ENCODE results near the gene ALS2CL. TPM values are rescaled to one million over a fixed set of nuclear protein-coding genes. Genes with fewer than 3 reads are reported as not detected.

Gene ALS2CL
- total RNA-seq, 4 donors from 2014 or later, result 42.4 to 121 (median 114) TPM

DNA sequence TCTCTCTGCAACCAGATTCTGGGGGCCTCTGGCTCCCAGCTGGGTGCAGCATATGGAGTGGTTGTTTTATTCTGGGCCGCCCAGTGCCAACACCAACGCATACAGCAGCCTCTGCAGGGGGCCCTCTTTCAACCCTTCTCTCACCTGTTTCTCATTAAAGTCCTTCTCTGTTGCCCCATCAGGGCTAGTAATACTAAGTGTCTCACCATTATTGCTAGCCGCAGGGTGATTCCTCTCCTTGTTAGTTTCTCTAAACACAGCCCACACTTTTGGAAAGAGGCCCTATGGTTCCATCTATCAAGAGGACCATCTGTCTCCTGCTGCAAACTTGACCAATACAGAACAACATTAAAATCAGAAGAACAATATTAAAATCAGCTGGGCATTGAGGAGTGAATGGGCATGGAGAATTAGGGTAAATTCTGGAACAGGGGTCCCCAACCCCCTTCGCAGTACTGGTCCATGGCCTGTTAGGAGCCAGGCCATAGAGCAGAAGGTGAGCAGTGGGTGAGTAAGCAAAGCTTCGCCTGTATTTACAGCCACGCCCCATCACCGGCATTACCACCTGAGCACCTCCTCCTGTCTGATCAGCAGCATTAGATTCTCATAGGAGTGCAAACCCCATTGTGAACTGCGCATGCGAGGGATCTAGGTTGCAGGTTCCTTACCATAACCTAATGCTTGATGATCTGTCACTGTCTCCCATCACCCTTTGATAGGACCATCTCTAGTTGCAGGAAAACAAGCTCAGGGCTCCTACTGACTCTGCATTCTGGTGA, 36.5 kb downstream of the ALS2CL start:
- no peaks in the 10 kb centered on the region for H3K27me3 ChIP-seq
- no peak for DNase-seq
- H3K27ac ChIP-seq, result no peak overlapping the region
- 72 to 77% methylated on average over 9 of the region's 9 CpGs for WGBS, 2 donors
- no peak for TF ChIP-seq CTCF (IDR thresholded peaks at IDR 0.05)
- no peak for TF ChIP-seq POLR2A (IDR thresholded peaks at IDR 0.05)
- no peak overlapping the region for H3K4me3 ChIP-seq
- no peaks in the 10 kb centered on the region for H3K36me3 ChIP-seq
- intact Hi-C loops (cut with DNase I), result no loop called here
- peaks cover 0 to 7% (median under 1%) of the 10 kb centered on the region in 3 donors for H3K9me3 ChIP-seq
- peaks cover 11 to 30% (median 16%) of the 10 kb centered on the region in 3 donors for H3K4me1 ChIP-seq

DNA sequence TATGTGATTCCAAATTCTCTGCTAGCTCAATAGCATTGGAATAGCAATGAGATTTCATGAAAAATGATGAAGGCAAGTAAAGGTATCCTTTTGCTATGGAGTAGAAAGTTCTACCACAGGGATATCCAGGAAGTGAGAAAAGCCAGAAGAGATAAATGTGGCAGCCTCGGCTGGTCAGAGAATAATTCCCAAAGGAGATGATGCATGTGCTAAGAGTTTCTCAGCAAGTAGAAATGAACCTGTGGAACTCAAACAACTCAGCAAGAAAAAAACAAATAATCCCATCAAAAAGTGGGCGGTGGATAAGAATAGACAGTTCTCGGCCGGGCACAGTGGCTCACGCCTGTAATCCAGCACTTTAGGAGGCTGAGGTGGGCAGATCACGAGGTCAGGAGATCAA, 38.2 kb downstream of the ALS2CL start:
- H3K4me3 ChIP-seq, result no peak overlapping the region
- H3K4me1 ChIP-seq, result peaks cover 2 to 13% (median 5%) of the 10 kb centered on the region in 3 donors
- no peak for DNase-seq
- H3K27me3 ChIP-seq, result no peaks in the 10 kb centered on the region
- no peaks in the 10 kb centered on the region for H3K36me3 ChIP-seq
- peaks cover 0 to 10% (median 4%) of the 10 kb centered on the region in 3 donors for H3K9me3 ChIP-seq
- TF ChIP-seq POLR2A (IDR thresholded peaks at IDR 0.05) (no peak), CTCF (IDR thresholded peaks at IDR 0.05) (no peak)
- 76 to 84% methylated on average over 6 of the region's 6 CpGs for WGBS, 2 donors
- H3K27ac ChIP-seq, result no peak overlapping the region
- intact Hi-C loops (cut with DNase I), result no loop called here

DNA sequence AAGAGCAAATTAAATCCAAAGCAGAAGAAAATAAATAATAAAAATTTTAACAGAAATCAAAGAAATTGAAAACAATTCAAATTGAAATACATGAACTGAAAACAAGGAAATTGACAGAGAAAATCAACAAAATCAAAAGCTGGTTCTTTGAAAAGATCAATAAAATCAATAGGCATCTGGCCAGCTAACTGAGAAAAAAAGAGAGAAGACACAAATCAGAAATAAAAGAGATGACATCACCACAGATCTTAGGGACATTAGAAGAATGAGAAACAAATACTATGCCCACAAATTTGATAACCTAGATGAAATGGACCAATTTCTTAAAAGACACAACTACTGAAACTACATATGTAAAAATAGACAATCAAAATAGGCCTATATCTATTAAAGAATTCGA, 42.4 kb downstream of the ALS2CL start:
- Histone ChIP-seq H3K4me3 (no peak overlapping the region), H3K27ac (no peak overlapping the region), H3K27me3 (no peaks in the 10 kb centered on the region), H3K4me1 (no peaks in the 10 kb centered on the region), H3K9me3 (peaks cover 0 to 10% (median 4%) of the 10 kb centered on the region in 3 donors), H3K36me3 (no peaks in the 10 kb centered on the region)
- intact Hi-C loops (cut with DNase I), result no loop called here
- no peak for DNase-seq
- TF ChIP-seq POLR2A (IDR thresholded peaks at IDR 0.05) (no peak), CTCF (IDR thresholded peaks at IDR 0.05) (no peak)
- 30 to 43% methylated on average over 1 of the region's 1 CpG for WGBS, 2 donors

GRCh38 chr3:46649436-46649835, 44.0 kb downstream of the ALS2CL start:
- no peak for DNase-seq
- Histone ChIP-seq H3K27ac (no peak overlapping the region), H3K9me3 (peaks cover 0 to 10% (median 4%) of the 10 kb centered on the region in 3 donors), H3K4me3 (no peak overlapping the region), H3K4me1 (no peaks in the 10 kb centered on the region), H3K27me3 (no peaks in the 10 kb centered on the region), H3K36me3 (no peaks in the 10 kb centered on the region)
- 67 to 78% methylated on average over 3 of the region's 3 CpGs for WGBS, 2 donors
- TF ChIP-seq POLR2A (IDR thresholded peaks at IDR 0.05), result no peak
- no peak for TF ChIP-seq CTCF (IDR thresholded peaks at IDR 0.05)
- intact Hi-C loops (cut with DNase I), result no loop called here

GRCh38 chr3:46648096-46648495, 45.4 kb downstream of the ALS2CL start:
- TF ChIP-seq CTCF (IDR thresholded peaks at IDR 0.05) (no peak), POLR2A (IDR thresholded peaks at IDR 0.05) (no peak)
- Histone ChIP-seq H3K4me3 (no peak overlapping the region), H3K4me1 (no peaks in the 10 kb centered on the region), H3K27me3 (no peaks in the 10 kb centered on the region), H3K36me3 (no peaks in the 10 kb centered on the region), H3K9me3 (peaks cover 0 to 10% (median 4%) of the 10 kb centered on the region in 3 donors), H3K27ac (no peak overlapping the region)
- intact Hi-C loops (cut with DNase I), result no loop called here
- DNase-seq, result no peak
- WGBS, 2 donors, result 76 to 96% methylated on average over 2 of the region's 2 CpGs

All from esophagus squamous epithelium (tissue), 5 donors.